ENCODE results near the gene GRID1.

Gene GRID1

GRCh38 chr10:86388119-86388704 is 21.6 kb upstream of the GRID1 start:
- no peak for DNase-seq
- TF ChIP-seq GATA1 (IDR thresholded peaks at IDR 0.05; ENCODE audit: low read depth, low read length) (no peak), POLR2A (IDR thresholded peaks at IDR 0.05; ENCODE audit: low read length) (no peak)

DNA sequence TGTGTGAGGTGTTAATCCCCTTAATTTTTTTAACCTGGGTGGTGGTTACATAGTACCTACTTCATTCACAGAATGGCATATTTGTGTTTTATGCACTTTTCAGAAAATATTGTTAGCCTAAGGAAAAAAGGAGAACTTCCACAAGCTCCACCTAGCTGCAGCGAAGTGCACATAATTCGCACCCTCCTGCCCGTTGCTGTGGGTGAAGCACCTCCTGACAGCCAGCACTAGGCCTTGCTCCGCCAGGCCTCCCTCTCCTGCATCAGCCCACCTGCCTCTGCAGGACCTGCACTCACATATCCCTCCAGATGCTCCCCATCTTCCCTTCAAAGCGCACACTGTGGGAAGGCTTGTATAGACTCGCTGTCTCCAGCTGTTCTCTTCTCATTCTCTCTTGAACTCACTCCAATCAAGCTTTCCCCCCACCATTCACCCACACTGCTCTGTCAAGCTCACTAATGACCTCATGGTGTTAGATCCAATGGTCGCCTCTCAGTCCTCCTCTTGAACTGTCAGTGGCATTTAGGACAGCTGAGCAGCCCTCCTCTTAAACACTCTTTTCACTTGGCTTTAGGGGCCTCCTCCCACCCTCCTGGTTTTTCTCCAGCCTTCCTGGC is 20.7 kb upstream of the GRID1 start:
- DNase-seq: no peak
- TF ChIP-seq GATA1 (IDR thresholded peaks at IDR 0.05; ENCODE audit: low read depth, low read length) (no peak), POLR2A (IDR thresholded peaks at IDR 0.05; ENCODE audit: low read length) (no peak)

DNA sequence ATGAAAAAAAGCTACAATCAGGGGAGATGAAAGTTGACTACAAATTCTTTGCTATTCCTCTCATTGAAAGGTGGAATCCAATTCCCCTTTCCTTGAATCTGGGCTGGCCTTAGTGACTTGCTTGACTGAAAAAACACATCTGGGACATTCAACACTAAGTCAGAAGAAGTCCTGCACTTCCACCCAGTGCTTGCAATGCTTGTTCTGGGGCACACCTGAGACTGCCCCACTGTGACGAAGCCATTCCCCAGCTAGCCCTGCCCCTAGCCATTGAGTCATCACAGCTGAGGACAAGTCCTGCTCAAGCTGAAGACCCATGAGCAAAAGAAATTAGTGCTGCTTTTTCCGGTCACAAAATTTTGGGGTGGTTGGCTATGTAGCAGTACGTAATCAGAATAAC is 19.2 kb upstream of the GRID1 start:
- TF ChIP-seq POLR2A (IDR thresholded peaks at IDR 0.05; ENCODE audit: low read length) (no peak), GATA1 (IDR thresholded peaks at IDR 0.05; ENCODE audit: low read depth, low read length) (no peak)
- no peak for DNase-seq

GRCh38 chr10:86377797-86378146 is 11.2 kb upstream of the GRID1 start:
- TF ChIP-seq GATA1 (IDR thresholded peaks at IDR 0.05; ENCODE audit: low read depth, low read length): no peak
- TF ChIP-seq POLR2A (IDR thresholded peaks at IDR 0.05; ENCODE audit: low read length): no peak

DNA sequence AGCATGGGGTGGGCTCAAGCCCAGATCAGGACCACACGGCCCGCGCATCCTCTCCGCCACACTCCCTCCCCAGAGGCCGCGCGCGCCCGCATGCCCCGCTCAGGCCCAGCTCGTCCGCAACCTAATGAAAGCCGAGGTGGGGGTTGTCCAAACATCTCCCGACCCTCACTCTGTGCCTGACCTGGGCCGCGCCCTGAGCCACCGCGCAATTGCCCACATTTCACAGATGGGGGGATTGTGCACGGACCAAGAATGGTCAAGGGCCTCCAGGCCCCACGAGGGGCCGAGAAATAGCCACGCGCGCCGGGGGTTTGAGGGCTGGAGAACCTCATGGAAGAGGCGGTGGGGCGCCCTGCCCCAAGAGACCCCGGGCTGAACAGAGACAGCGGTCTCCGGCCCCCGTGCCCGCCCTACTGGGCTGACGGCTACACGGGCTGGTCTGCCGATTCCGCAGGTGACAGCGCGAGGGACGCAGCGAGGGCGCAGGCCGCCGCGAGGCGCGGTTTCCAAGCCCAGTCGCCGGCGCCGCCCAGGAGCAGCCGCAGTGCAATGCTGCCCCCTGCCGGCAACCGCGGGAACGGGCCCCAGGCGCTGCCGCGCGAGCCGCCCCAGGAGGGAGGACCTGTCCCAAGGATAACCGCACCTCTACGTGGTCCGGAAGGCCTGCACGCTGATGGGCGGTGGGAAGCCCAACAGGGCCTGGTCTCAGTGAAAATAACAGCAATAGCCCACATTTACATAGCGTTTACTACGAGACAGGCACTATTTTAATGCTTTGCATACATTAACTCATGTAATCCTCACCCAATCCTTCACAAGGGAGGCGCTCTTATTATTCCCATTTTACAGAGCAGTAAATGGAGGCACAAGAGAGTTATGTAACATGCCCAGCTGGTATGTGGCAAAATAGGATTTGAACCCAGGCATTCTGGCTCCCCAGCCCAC is 10.5 kb upstream of the GRID1 start:
- no peak for TF ChIP-seq POLR2A (IDR thresholded peaks at IDR 0.05; ENCODE audit: low read length)
- TF ChIP-seq GATA1 (IDR thresholded peaks at IDR 0.05; ENCODE audit: low read depth, low read length): no peak
- peak; percentile 67 to 79 for DNase-seq

More at GRCh38 chr10:86377797-86378146, 11.2 kb upstream of the GRID1 start:
- DNase-seq: no peak

DNA sequence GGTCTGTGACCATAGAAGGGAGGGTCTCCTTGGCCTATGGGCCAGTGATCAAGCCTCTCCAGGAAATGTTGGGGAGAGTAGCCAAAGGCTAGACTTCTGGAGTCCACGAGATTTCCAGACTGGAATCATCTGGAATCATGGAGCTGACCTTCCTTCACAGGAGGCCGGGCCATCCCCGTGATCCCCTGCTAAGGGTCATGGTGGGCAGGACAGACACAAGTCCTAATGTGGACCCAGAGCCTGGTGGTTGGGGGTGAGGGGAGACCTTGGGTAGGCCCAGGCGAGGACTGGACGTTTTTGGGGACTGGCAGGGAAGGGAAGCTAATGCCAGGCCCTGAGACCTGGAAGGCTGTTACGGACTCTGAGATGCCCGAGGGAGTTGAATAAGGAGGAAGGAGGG is 9.8 kb upstream of the GRID1 start:
- no peak for DNase-seq
- no peak for TF ChIP-seq GATA1 (IDR thresholded peaks at IDR 0.05; ENCODE audit: low read depth, low read length)
- no peak for TF ChIP-seq POLR2A (IDR thresholded peaks at IDR 0.05; ENCODE audit: low read length)

DNA sequence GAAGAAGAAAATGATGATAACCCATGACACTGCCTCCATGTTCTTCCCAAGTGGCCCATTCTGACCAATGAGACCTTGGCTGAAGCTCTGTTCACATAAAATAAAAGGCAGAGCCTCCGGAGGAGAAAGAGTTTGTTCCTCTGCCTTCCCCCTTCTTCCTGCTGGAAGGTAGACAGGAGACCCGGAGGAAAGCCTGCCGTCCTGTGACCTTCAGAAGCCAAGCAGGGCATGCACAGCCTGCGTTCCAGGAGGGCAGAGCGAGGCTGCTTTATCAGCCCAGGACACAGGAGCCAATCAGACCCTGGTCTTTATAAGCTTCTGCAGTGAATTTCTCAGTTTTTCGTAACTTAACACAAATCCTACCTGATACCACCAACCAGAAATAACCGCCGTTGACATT is 8.6 kb upstream of the GRID1 start:
- TF ChIP-seq GATA1 (IDR thresholded peaks at IDR 0.05; ENCODE audit: low read depth, low read length) (no peak), POLR2A (IDR thresholded peaks at IDR 0.05; ENCODE audit: low read length) (no peak)
- no peak for DNase-seq

- TF ChIP-seq GATA1 (IDR thresholded peaks at IDR 0.05; ENCODE audit: low read depth, low read length) (no peak), POLR2A (IDR thresholded peaks at IDR 0.05; ENCODE audit: low read length) (no peak)
- DNase-seq: no peak
Measured at GRCh38 chr10:86374664-86375063, 8.1 kb upstream of the GRID1 start.

GRCh38 chr10:86373828-86374227 is 7.2 kb upstream of the GRID1 start:
- TF ChIP-seq POLR2A (IDR thresholded peaks at IDR 0.05; ENCODE audit: low read length) (no peak), GATA1 (IDR thresholded peaks at IDR 0.05; ENCODE audit: low read depth, low read length) (no peak)
- no peak for DNase-seq

GRCh38 chr10:86373251-86373650 is 6.7 kb upstream of the GRID1 start:
- no peak for TF ChIP-seq GATA1 (IDR thresholded peaks at IDR 0.05; ENCODE audit: low read depth, low read length)
- TF ChIP-seq POLR2A (IDR thresholded peaks at IDR 0.05; ENCODE audit: low read length): no peak
- DNase-seq: no peak

GRCh38 chr10:86372784-86373239 is 6.2 kb upstream of the GRID1 start:
- TF ChIP-seq POLR2A (IDR thresholded peaks at IDR 0.05; ENCODE audit: low read length): no peak
- no peak for TF ChIP-seq GATA1 (IDR thresholded peaks at IDR 0.05; ENCODE audit: low read depth, low read length)
- no peak for DNase-seq

DNA sequence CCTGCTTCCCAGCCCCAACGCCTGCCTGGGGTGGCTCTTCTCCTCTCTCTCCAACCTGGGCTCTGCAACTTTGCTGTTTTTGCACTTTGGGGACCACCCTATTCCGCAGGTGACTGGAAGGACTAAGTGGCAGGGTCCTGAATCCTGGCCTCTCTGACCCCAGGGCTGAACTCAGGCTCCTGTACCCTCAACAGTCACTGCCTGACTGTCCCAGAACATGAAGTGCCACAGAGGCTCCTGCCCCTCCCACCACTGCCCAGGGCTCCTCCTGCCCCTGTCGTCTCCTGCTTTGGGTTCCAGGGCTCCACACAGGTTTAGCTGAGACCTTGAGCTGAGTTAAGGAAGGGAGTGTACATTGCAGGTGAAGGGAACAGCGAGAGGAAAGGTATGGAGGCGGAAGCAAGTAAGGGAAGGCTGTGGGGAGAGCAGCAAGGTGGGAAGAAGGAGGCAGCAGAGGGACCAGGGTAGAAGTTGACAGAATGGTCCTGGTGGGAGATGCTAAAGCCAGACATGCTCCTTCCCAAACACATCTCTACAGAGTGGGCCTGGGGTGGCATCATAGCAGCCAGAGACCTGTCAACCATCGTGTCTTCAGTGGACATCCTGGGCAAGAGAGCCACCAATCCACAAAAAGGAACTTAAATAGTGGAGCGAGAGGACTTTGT is 5.7 kb upstream of the GRID1 start:
- no peak for DNase-seq
- TF ChIP-seq POLR2A (IDR thresholded peaks at IDR 0.05; ENCODE audit: low read length) (no peak), GATA1 (IDR thresholded peaks at IDR 0.05; ENCODE audit: low read depth, low read length) (no peak)

DNA sequence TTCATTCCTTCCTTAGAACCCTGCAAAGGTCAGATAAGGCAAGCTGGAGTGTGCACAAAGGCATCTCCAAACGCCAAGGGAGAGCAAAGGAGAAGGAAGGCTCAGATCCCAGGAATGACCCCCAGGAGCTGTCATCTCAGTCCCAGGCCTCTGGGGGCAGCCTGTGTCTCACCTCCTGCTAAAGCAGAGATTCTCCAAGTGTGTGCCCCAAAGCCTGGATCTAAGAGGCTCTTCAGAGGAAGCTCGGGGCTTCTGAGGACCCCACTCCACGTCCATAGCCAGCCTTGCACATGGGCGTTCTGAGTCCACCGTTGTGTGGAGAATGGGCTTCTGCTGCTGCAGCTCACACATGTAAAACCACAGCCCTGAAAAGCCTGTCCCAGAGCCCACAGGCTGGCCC is 5.1 kb upstream of the GRID1 start:
- no peak for DNase-seq
- no peak for TF ChIP-seq GATA1 (IDR thresholded peaks at IDR 0.05; ENCODE audit: low read depth, low read length)
- no peak for TF ChIP-seq POLR2A (IDR thresholded peaks at IDR 0.05; ENCODE audit: low read length)

- no peak for TF ChIP-seq GATA1 (IDR thresholded peaks at IDR 0.05; ENCODE audit: low read depth, low read length)
- no peak for TF ChIP-seq POLR2A (IDR thresholded peaks at IDR 0.05; ENCODE audit: low read length)
- DNase-seq: no peak
Measured at GRCh38 chr10:86371116-86371515, 4.5 kb upstream of the GRID1 start.

Measured in erythroblast (primary cell).